DOHH2 (cell line): ENCODE results near the gene GPX6.

Experiments used
- EZH2phosphoT487 ChIP-seq: fragments of 200-600 bp; sonication (generic); IDR thresholded peaks from 2 replicates; pipeline ENCODE4 v1.6.1; 2017; ENCODE audit warnings: borderline replicate concordance, mild to moderate bottlenecking, antibody characterized with exemption, low read length, moderate library complexity, mixed read lengths
- TF ChIP-seq, protein P1 (sequence below): fragments of 200-600 bp; sonication (generic); IDR thresholded peaks from one replicate; pipeline ENCODE4 v1.5.1; 2014; ENCODE audit warnings: antibody characterized with exemption, mild to moderate bottlenecking, low read depth, low read length; ENCODE audit not compliant: poor library complexity, severe bottlenecking

DNA sequence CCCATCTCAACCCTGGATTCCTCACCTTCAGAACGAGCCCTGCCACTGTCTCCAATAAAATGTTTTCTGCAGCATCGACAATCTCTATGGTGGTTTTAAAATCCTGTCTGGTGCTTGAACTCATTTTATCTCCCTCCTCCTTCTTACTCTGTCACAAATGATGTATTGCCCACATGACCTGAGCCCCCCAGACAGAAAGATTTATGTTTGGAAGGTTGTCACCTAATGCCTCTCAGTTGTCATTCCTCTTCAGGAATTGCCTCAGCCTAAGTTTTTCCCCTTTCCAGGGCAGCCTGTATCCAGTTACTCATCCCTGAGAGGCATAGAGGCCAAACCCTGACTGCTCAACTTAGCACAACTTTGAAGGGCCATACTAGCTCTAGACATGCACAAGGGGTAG is 19.3 kb upstream of the GPX6 start:
- TF ChIP-seq, protein P1, sequence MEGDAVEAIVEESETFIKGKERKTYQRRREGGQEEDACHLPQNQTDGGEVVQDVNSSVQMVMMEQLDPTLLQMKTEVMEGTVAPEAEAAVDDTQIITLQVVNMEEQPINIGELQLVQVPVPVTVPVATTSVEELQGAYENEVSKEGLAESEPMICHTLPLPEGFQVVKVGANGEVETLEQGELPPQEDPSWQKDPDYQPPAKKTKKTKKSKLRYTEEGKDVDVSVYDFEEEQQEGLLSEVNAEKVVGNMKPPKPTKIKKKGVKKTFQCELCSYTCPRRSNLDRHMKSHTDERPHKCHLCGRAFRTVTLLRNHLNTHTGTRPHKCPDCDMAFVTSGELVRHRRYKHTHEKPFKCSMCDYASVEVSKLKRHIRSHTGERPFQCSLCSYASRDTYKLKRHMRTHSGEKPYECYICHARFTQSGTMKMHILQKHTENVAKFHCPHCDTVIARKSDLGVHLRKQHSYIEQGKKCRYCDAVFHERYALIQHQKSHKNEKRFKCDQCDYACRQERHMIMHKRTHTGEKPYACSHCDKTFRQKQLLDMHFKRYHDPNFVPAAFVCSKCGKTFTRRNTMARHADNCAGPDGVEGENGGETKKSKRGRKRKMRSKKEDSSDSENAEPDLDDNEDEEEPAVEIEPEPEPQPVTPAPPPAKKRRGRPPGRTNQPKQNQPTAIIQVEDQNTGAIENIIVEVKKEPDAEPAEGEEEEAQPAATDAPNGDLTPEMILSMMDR: no peak
- TF ChIP-seq EZH2phosphoT487: no peak
